Hematopoietic multipotent progenitor cell (in vitro differentiated cells): Measurements from ENCODE around the gene CILP. TPM values are rescaled to one million over a fixed set of nuclear protein-coding genes. Genes with fewer than 3 reads are reported as not detected.

Experiments
- DNase-seq, 3 donors: peaks; one replicate each; pipeline ENCODE4 v3.0.0-alpha.2; 2011 to 2015; ENCODE audit warnings: low read depth in 2 of 3, low spot score in 2 of 3
- small RNA-seq: library from RNA; depleted of rRNA; stranded (forward); fragments of <200 nt; gene quantifications from one replicate; pipeline ENCODE3, GENCODE V24; 2012
- total RNA-seq: library from RNA; depleted of rRNA; stranded (reverse); fragments of >200 nt; gene quantifications from one replicate; pipeline ENCODE4 v1.2.3, GENCODE V29; 2012

Gene CILP
- total RNA-seq, 1 donor, result 1.1 TPM

DNA sequence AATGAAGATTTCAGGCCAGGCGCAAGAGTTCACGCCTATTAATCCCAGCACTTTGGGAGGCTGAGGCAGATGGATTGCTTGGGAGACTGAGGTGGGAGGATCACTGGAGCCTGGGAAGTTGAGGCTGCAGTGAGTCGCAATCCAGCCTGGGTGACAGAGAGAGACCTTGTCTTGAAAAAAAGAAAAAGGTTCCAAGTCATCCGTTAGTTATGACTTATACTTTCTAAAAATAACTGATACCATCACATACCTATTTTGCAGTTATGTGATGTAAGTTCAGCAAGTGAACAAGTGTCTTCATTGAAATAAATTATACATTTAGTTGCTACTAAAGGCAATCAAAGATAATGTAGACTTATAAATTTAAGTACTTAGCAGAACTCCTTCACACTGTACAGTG lies 48.2 kb downstream of the CILP start:
- DNase-seq, result no peak

DNA sequence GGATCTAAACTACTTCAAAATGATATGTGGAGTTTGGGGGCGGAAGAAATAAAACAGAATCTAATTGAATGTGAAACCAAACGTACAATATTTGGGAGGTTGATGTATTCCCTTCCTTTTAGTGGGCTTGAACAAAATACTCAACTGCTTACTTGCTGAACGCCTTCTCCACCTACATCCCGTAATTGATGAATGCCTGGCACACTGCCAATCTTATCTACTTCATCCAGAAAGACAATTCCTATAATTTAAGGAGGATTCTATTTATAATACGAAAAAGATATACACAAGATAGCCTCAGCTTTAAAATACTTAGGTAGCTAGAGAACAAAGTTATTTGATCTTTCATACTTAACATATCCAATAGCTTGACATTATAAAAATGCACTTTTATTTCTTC lies 54.6 kb downstream of the CILP start:
- no peak for DNase-seq

DNA sequence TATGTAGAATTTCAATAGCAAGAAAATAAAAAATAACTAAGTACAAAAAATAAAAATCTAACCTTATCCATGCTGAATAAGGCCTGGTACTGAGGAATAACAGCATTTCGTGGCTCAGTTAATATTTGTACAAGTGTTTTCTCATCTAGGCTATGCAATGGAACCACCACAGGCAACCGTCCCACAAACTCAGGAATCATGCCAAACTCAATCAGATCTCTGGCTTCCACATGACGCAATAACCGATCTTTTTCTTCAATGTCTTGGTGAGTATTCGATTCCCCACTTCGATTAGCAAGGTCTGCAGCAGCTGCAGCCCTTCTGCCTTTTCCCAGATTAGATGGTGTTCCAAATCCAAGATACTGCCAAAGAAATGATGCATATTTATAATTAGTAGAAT lies 56.6 kb downstream of the CILP start:
- DNase-seq, result no peak

DNA sequence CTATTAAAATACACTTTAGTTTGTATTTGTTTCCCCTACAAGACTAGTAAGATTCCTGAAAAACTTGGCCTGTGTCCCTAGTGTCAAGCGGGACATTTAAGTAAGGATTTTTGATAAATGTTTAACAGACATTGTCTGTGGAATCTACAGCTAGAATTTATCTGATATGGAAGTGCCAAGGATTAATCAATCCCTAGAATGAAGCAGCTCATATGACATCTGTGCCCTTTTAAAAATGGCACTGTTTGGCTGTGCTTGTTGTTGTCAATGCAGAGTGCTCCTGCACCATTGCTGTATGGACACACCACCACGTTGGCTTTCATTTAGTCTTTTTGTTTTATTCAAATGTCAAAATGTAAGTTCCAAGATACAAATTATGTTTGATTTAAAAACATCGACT lies 63.4 kb downstream of the CILP start:
- DNase-seq, result no peak

DNA sequence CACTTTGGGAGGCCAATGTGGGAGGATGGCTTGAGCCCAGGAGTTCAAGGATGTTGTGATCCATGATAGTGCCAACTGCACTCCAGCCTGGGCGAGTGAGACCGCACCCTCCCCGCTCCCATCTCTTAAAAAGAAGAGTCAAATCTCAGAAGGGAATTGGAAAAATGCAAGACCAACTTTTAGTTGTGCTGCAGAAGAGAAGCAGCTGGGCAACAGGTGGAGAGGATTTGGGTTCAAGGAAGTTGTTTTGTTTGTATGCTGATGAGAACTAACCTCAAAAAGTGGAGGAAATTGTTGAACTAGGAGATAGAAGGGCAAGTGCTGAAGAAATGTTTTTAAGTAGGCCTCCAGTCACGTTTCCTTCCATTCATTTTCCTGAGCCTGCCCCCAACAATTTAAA lies 64.8 kb downstream of the CILP start:
- no peak for DNase-seq

Small RNA genes within 50 kb of the gene (small RNA-seq; reads per million reads assigned to genes)
- gene AC068213.1 (not detected), gene RNU6-686P (not detected)

Other genes starting within 250 kb of the CILP start
- 49.5 TPM for gene SPG21, start 221.6 kb downstream of the CILP start, total RNA-seq
- gene MTFMT, start 181.8 kb downstream of the CILP start, total RNA-seq, result 10.0 TPM
- gene SLC51B, start 166.1 kb downstream of the CILP start, total RNA-seq, result not detected
- not detected for gene RASL12, start 143.5 kb downstream of the CILP start, total RNA-seq
- not detected for gene KBTBD13, start 134.7 kb downstream of the CILP start, total RNA-seq
- 1.6 TPM for gene UBAP1L, start 96.3 kb downstream of the CILP start, total RNA-seq
- 14.8 TPM for gene PDCD7, start 77.7 kb downstream of the CILP start, total RNA-seq
- gene CLPX, start 26.1 kb downstream of the CILP start, total RNA-seq, result 18.0 TPM
- gene PARP16, start 75.4 kb upstream of the CILP start, total RNA-seq, result 13.7 TPM
- not detected for gene RNU5A-1, start 84.6 kb upstream of the CILP start, total RNA-seq
- gene RNU5B-1, start 93.2 kb upstream of the CILP start, total RNA-seq, result not detected
- gene IGDCC3, start 166.5 kb upstream of the CILP start, total RNA-seq, result not detected
- under 0.01 TPM for gene IGDCC4, start 211.5 kb upstream of the CILP start, total RNA-seq